ENCODE data around the gene DOCK4. TPM values are rescaled to one million over a fixed set of nuclear protein-coding genes. Genes with fewer than 3 reads are reported as not detected.
A peak's percentile ranks its signal among the peaks of the same experiment; 100 is the strongest.

Gene DOCK4
- polyA plus RNA-seq, 2 of the 4 experiments (the other 2 are of a cell fraction), result 13.7 to 15.7 TPM

GRCh38 chr7:111732923-111733322, 473.3 kb downstream of the DOCK4 start:
- WGBS (ENCODE audit: missing lambda C conversion rate), result 96% methylated on average over 4 of the region's 4 CpGs
- Histone ChIP-seq H3K4me2 (no peak overlapping the region), H3K9me3 (no peaks in the 10 kb centered on the region), H3K4me3 (no peak overlapping the region), H3K4me1 (peaks cover 24% of the 10 kb centered on the region), H3K27ac (no peak overlapping the region)
- FAIRE-seq, result no peak
- ATAC-seq, result no peak
- TF ChIP-seq CHD4 (IDR thresholded peaks at IDR 0.05; ENCODE audit: borderline replicate concordance) (no peak), POLR2A (IDR thresholded peaks at IDR 0.05; ENCODE audit: low read length) (no peak), E2F6 (IDR thresholded peaks at IDR 0.05; ENCODE audit: borderline replicate concordance, low read depth) (no peak), CTCF (IDR thresholded peaks at IDR 0.05) (no peak), HOXB5 (CRISPR knock-in tag; IDR thresholded peaks at IDR 0.05) (no peak), ZC3H11A (IDR thresholded peaks at IDR 0.05) (no peak), HDAC2 (IDR thresholded peaks at IDR 0.05) (no peak), ESRRA (IDR thresholded peaks at IDR 0.05; ENCODE audit: borderline replicate concordance, low read length) (no peak), RARB (CRISPR knock-in tag; IDR thresholded peaks at IDR 0.05) (no peak), KDM5A (IDR thresholded peaks at IDR 0.05) (no peak), SREBF2 (IDR thresholded peaks at IDR 0.05) (no peak)
- ChIA-PET POLR2A (no interaction called here), CTCF (interaction anchor here (0.9 to 1.0 kb wide), 3 partner anchors 9 to 234 kb away, joined by 3 to 8 read pairs (median 4); no protein-coding TSS in a partner anchor)
- DNase-seq (ENCODE audit: low read depth in 1 of 2, low spot score in 1 of 2), result no peak

GRCh38 chr7:111730476-111731300, 475.5 kb downstream of the DOCK4 start:
- peak; percentile 85 to 88 for TF ChIP-seq RAD21 (conservative IDR thresholded peaks at IDR 0.05 in 1 of 2, IDR thresholded peaks at IDR 0.05 in 1 of 2)
- TF ChIP-seq TP53 (CRISPR knock-in tag; IDR thresholded peaks at IDR 0.05), result no peak
- TF ChIP-seq ZNF302 (CRISPR knock-in tag; IDR thresholded peaks at IDR 0.05), result 0 out of 2 replicates have a peak, but pooled peaks have one; percentile 33
- peak; percentile 63 for TF ChIP-seq SMC3 (IDR thresholded peaks at IDR 0.05)
- peak; percentile 69 for TF ChIP-seq CTCF (IDR thresholded peaks at IDR 0.05)
- POLR2A ChIA-PET, result interaction anchor here (0.6 kb wide), 1 partner anchor 168 kb away, joined by 3 read pairs; the partner anchor contains the start of gene IMMP2L
- FAIRE-seq (no peak), ATAC-seq (peak; percentile 49 to 91; a peak in 3 of 6 replicates), DNase-seq (ENCODE audit: low read depth in 1 of 2, low spot score in 1 of 2) (peak; percentile 20 to 73)
- Histone ChIP-seq H3K27ac (peak overlapping the region in 1 of 2 experiments; percentile 43; a peak in 2 of 6 replicates), H3K9me3 (no peaks in the 10 kb centered on the region), H3K4me2 (no peak overlapping the region), H3K4me3 (no peak overlapping the region), H3K4me1 (peaks cover 18% of the 10 kb centered on the region)
- CTCF ChIA-PET, result interaction anchor here (0.6 to 2.4 kb wide), 12 partner anchors 9 to 1884 kb away, joined by 3 to 12 read pairs (median 3); no protein-coding TSS in a partner anchor
- WGBS (ENCODE audit: missing lambda C conversion rate), result 73% methylated on average over 13 of the region's 13 CpGs

GRCh38 chr7:111730057-111730456, 476.1 kb downstream of the DOCK4 start:
- ATAC-seq (no peak; a peak in 2 of 6 replicates), FAIRE-seq (no peak), DNase-seq (ENCODE audit: low read depth in 1 of 2, low spot score in 1 of 2) (no peak)
- ChIA-PET CTCF (interaction anchor here (0.9 to 2.4 kb wide), 7 partner anchors 10 to 592 kb away, joined by 3 to 12 read pairs (median 4); no protein-coding TSS in a partner anchor), POLR2A (no interaction called here)
- Histone ChIP-seq H3K9me3 (no peaks in the 10 kb centered on the region), H3K4me2 (no peak overlapping the region), H3K4me3 (no peak overlapping the region), H3K4me1 (peaks cover 12% of the 10 kb centered on the region), H3K27ac (peak overlapping the region in 1 of 2 experiments; percentile 43; a peak in 4 of 6 replicates)
- WGBS (ENCODE audit: missing lambda C conversion rate), result 89% methylated on average over 6 of the region's 6 CpGs
- TF ChIP-seq FOSL2 (IDR thresholded peaks at IDR 0.05), result no peak
- TF ChIP-seq FOSL2 (CRISPR knock-in tag; IDR thresholded peaks at IDR 0.05), result no peak
- TF ChIP-seq ZFP36 (IDR thresholded peaks at IDR 0.05; ENCODE audit: borderline replicate concordance, partially characterized antibody), result no peak
- TF ChIP-seq RNF2 (IDR thresholded peaks at IDR 0.05; ENCODE audit: borderline replicate concordance, low read depth), result no peak
- no peak for TF ChIP-seq MAX (IDR thresholded peaks at IDR 0.05)
- no peak for TF ChIP-seq CHD4 (IDR thresholded peaks at IDR 0.05; ENCODE audit: borderline replicate concordance)
- no peak for TF ChIP-seq TP53 (CRISPR knock-in tag; IDR thresholded peaks at IDR 0.05)
- TF ChIP-seq SMC3 (IDR thresholded peaks at IDR 0.05), result no peak
- no peak for TF ChIP-seq EP300 (IDR thresholded peaks at IDR 0.05)
- TF ChIP-seq RCOR1 (IDR thresholded peaks at IDR 0.05; ENCODE audit: low read depth, low read length), result no peak
- TF ChIP-seq JUN (IDR thresholded peaks at IDR 0.05), result no peak
- TF ChIP-seq BCL3 (IDR thresholded peaks at IDR 0.05), result no peak
- no peak for TF ChIP-seq FOSB (CRISPR knock-in tag; IDR thresholded peaks at IDR 0.05)
- no peak for TF ChIP-seq TFCP2L1 (CRISPR knock-in tag; IDR thresholded peaks at IDR 0.05)
- TF ChIP-seq KDM5A (IDR thresholded peaks at IDR 0.05), result no peak
- no peak for TF ChIP-seq PHF8 (IDR thresholded peaks at IDR 0.05; ENCODE audit: borderline replicate concordance, low read depth)
